Stimulated activated CD4-positive, alpha-beta T cell treated with anti-CD3 and anti-CD28 coated beads, Interleukin-4, amount 100 ng/mL, for 4 hours (primary cell): ENCODE measurements around the gene ALDH4A1.

Experiments
- DNase-seq, 2 experiments: peaks; one replicate each; pipeline ENCODE4 v3.0.0-alpha.2; 2020

Gene ALDH4A1

DNA sequence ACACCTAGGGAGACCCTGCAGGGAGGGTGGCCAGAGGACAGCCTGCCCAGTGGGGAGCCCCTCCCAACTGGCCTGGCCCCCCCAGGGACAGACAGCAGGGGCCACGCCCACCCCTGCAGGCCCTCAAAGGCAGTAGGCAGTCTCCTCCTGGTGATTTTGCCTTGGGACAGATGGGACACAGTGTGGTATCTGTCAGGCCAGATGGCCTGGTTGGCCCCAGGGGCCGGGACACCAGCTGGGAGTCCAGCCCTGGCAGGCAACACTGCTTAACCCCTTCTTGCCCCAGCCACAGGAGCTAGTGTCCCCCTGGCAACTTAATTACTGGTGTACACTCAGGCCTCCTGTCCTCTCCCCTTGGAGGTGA lies 36.3 kb upstream of the ALDH4A1 start:
- no peak for DNase-seq

DNA sequence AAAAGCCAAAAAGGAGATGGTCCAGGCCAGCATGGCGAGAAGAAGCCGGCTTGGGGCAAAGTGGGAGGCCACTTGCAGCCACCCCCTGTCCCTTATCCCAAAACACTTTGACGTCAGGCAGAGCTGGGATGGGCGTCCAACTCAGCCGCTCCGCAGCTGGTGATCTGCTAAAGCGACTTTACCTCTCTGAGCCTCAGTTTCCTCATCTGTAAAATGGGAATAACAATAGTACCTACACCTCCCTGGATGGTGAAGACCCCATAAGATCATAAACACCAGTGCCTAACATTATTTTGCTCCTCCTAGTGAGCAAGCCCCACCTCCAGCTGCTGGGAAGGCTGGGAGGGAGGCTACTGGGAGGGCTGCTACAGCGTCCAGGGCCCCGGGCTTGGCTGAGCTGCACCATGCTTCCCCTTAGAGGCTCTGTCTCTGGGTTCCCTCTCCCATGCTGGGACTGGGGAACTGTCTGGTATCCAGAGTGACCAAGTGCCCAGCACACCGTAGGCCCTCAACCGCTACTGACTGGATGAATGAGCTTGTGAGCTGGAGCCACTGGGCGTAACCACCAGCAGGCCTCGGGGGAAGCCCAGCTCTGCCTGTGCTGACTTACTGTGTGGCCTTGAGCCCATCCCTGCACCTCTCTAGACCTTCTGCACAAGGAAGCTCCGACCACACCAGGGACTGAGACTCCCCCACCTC lies 35.8 kb upstream of the ALDH4A1 start:
- DNase-seq = no peak

DNA sequence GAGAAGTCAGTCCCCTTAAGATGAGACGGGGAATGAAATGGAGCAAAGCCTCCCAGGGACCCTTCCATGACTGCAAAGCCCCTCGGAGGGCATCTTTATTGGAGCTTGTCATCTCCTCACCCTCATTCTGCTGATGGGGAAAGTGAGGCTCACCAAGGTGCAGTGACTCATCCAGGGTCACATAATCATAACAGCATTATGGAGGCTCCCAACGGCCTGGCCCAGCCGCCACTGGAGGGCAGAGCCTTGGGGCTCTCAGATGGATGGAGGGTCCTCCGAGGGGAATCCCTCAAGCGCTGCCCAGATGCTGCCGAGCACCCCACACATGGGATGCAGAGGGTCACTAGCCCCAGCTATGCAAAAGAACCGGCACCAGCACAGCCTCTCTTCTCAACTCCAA lies 35.2 kb upstream of the ALDH4A1 start:
- no peak for DNase-seq

DNA sequence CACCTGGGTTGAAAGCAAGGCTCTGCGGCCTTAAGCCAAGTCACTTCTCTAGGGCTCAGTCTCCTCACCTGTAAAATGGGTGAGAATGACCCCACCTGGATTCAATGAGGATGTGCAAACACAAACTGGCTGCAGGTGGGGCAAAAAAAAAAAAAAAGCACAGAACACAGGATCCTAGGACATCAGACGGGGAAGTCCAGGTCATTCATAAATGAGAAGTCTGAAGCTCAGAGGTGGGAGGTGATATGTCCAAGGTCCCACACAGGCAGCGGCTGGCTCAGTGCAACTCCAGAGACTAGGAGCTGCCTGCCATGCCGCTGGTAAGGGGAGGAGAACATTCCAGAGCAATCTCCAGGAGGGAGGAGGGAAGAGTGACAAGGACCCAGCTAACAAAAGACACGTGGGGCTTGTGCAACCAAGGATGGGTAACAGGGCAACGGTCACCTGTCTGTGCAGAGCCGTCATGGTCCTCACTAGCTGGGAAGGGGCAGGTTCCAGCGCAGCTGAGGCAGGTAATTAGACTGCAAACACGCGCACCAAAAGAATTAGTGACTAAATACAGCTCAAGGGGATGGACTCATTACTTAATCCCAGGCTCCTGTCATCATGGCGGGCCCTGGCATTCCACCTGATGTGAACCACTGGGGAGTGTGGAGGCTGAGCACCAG lies 34.6 kb upstream of the ALDH4A1 start:
- no peak for DNase-seq

DNA sequence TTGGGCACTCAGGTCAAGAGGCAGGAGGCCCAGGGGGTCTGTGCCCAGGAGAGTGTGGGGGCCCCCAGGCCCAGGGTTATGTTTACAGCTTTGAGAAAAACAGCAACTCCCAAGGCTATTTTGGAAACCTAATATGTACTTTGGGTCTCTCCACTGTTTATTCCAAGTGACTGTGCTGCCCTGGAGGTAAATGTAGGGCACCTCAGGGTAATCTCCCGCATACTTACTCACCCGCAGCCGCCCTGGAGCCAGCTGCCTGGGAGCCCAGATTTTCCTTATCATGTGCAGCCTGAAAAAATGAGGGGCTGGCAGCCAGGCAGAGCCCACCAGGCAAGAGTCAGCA lies 34.1 kb upstream of the ALDH4A1 start:
- DNase-seq = no peak

DNA sequence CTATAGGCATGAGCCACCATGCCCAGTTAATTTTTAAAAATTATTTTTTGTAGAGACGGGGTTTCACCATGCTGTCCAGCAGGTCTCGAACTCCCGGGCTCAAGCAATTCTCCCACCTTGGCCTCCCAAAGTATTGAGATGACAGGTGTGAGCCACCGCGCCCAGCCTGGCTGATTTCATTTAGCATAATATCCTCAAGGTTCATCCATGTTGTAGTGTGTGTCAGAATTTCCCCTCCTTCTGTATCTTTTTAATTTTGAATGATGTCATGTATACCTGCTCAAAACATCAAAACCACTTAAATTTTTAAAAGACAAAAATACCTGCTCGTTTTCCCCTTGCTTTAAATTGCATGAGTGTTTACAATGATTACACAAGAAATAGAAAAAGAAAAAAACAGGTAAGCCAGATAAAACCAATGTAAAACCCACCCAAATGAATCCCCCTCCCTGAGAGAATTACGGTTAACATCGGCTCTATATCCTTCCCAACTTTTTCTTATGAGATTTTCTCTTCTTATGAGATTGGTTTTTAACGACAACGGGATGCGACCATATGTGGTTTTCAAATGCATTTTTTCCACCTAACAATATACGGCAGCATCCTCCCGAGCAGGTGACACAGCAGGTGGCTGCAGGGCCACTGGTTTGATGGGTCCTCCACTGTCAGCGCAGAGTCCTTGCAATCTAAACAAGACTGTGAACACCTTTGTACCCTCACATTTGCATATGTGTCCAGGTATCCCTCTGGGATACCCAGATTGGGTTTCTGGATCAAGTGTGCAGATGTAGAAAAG lies 32.0 kb upstream of the ALDH4A1 start:
- no peak for DNase-seq

DNA sequence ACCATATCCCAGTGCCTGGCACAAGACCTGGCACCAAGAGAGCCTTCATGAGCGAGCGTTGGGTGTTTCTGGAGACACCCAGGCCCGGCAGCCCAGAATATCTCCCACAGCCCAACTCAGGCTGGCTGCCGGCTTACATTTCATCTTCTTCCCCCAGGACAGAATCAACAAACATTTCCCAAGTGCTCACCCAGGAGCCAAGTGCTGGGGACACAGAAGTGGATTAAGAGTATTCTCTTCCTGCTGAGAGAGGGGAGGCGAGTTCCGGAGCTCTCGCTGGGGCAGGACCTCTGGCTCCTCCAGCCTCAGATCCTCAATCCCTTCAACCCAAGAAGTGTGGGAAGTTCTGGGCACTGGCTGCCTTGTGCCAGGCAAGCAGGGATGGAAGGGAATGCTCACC lies 30.5 kb upstream of the ALDH4A1 start:
- DNase-seq = no peak

DNA sequence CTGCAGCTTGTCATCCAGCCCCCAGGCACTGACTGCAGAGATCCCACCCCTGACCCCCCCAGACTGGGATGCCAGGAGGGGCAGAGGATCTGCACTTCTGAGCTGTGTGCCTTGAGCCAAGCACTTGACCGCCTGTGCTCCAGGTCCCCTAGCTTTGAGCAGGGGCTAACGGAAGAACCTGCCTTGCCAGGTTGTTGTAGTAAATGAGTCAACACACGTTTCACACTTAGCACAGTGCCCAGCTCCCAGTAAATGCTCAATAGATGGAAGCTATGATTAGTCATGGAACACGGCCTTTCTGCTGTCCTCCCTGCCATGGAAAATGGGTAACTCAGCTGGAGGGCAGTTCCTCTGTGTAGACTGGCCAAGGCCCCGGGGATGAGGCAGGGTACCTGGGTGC lies 30.0 kb upstream of the ALDH4A1 start:
- no peak for DNase-seq

DNA sequence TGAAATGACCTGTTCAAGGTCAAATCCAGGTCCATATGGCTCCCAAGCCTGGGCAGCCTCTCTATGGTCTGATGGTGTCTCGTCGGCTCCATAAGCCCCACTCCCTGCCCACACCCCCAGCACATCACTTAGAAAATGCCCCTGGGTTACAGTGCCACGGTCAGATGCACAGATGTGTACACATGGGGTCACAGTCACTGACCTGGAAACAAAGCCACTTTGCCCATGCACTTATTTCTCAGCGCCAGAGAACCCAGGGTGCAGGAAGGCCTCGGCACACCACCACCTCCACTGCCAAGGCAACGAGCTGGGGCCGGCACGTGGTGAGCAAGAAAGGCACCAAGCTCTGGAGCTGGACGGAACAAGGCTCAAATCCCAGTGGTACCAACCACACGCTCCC lies 29.4 kb upstream of the ALDH4A1 start:
- no peak for DNase-seq

DNA sequence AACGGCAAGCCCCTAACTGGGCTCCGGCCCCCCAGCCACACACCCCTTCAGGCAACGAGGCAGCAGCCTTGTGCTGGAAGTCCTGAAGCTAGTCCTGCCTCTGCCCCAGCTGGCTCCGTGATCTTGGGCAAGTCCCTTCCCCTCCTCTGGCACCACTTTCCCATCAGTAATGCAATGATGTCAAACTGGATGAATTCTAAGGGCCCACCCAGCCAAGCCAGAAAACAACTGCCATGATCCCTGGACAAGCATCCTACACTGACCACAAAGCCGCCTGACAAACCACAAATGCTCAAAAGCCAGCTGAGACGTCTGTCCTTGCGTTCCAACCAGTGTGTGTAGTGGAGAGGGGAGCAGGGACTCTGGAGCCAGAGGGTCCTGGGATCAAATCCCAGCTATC lies 27.3 kb upstream of the ALDH4A1 start:
- no peak for DNase-seq

DNA sequence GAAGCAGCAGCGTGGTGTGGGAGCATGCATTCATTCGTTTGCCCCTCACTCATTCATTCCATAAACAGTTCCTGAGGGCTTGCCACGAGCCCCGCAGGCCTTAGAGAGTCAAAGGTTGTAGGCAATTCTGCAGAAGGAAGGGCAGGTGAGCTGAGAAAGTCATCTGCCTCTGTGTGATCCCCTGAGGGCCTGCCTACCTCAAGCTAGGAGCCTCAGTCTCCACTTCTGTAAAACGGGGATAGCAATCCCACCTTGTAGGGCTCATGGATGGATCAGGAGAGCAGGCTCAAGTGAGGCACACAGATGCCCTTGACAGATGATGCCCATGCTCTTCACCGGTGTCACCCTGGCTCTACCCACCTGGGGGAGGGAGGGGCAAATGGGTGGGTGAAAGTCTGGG lies 26.6 kb upstream of the ALDH4A1 start:
- DNase-seq = no peak

DNA sequence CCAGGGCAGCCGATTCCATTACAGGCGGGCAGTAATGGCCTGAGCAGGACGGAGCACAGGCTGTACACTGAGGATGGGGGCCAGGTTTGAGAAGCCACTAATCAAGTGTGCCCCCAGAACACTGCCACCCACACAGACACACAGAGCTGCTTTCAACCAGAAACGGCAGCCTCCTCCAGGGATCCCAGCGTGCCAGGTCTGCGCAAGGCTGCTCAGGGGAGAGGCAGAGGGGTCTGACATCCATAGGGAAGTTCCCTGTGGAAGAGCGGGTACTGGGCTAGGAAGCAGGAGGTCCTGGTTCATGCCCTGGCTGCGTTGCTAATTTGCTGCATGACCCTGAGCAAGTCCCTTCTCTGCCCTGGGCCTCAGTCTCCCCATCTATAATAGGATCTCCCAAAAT lies 26.1 kb upstream of the ALDH4A1 start:
- no peak for DNase-seq

DNA sequence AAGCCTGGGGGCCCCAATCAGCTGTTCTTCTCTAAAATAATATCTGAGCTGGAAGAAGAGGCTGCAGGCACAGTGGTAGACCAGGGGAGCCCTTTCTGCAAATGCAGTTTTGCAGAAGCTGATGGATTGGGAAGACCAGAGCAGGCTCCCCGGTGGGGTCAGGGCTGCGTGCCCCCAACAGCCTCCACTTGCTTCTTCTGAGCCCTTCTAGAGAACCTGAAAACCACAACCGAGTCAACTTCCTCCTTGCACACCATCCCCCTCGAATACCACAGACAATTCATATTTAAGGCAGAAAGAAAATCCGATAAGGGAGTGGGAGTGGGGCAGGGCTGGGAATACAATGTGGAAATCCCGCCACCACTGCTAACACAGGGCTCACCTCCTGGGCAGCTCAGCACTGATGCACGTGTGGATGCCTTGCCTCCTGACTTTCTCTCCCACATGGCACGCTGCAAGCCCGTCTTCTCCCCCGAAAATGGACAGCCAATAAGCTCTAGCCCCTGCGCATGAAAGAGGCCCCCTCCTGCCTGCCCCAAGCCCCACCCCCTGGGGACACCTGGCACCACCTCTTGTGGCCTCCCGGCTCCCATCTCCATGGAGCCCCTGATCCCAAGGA lies 25.4 kb upstream of the ALDH4A1 start:
- peak; percentile 25 to 31 for DNase-seq

DNA sequence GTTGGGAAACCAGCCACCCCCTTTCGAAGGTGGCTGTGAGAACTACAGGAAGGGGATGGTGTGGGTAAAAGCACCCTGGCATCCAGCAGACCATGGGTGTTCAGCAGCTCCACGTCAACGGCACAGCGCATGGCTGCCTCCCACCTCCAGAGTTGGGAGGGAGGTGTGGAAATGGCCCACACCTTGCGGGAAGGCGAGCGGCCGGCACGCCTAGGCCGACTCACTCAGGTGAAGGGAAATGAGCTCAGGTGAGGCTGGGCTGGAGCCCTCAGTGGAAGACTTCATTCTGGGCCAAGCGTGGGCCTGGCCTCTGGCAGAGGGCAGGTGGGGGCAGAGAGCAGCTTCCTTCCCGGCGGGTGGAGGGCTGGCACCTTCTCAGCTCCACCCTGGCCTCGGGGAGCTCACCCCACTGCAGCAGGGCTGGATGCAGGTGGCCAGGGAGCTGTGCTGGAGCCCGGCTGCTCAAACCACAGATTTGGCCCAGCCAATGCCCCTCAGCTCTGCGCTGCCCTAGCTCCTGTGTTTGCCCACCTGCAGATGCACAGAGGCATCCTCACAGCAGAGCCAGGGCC lies 24.8 kb upstream of the ALDH4A1 start:
- DNase-seq = peak; percentile 15 to 35

DNA sequence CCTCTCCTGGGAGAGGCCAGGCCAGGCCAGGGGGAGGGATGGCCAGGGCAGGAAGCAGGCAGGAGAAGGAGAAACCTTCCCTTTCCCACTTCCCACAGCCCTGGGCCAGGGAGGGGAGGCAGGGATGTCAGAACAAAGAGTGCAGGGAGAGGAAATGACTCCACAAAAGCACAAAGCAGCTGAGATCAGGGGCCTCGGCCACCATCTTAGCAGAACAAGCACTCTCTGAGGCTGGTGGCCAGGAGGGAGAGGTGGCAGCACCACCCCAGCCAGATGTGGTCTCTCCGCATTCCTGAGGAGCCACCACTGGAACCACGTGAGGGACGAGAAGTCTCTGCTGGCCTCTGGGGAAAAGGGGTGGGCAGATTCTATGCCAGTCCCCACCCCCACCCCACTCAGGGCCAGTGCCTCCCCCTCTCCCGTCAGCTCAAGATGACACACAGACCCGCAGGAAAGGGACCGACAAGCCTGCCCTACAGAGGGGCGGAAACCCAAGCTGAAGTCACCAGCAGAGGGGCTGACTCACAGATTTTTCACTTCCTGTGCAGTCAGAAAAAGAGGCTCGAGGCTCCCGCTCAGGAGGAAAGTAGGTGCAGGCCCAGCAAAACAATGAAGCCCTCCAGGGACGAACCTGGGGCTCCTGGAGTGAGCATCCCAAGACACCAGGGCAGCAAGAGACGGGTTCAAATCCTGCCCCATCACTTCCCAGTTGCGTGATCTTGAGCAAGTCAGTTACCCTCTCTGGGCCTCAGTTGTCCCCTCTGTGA lies 24.1 kb upstream of the ALDH4A1 start:
- DNase-seq = peak; percentile 73 to 91

DNA sequence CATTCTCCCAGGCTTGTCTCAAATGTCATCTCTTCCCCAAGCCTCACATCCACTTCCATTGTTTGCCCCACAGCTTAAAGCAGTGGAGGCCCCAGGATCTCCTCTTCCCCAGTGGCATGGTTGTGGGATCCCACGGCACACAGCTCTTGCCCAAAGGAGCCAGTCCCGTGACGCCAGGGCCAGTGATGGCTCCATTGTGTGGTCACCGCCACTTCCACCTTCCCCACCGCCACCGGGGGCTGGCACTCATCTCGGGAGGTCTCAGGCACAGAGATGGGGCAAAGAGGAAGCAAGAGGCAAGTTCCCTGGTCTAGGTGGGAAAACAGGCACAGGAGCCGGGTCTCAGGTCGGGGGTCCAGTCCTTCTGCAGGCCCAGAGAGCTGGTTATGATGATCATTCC lies 22.9 kb upstream of the ALDH4A1 start:
- DNase-seq = no peak

DNA sequence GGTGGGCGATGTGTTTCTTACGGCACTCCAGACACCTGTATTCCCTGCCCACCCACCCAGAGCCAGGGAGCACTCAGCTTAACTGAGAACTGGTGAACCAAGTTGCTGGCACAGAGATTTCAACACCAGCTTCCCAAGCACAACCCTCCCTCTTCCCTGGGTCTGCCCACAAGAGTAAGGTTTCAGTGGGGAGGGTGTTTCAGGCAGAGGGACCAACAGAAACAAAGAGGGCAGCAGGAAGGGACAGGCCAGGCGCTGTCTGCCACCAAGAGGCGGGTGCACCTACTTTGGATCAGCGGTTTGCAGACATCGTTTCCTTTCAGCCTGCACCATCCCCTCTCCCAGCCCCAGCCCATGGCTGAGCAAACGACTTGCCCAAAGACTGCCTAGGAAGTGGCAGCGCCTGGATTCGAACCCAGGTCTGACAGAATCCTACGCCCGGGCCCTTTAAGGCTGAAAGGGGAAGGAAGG lies 21.9 kb upstream of the ALDH4A1 start:
- DNase-seq = no peak

DNA sequence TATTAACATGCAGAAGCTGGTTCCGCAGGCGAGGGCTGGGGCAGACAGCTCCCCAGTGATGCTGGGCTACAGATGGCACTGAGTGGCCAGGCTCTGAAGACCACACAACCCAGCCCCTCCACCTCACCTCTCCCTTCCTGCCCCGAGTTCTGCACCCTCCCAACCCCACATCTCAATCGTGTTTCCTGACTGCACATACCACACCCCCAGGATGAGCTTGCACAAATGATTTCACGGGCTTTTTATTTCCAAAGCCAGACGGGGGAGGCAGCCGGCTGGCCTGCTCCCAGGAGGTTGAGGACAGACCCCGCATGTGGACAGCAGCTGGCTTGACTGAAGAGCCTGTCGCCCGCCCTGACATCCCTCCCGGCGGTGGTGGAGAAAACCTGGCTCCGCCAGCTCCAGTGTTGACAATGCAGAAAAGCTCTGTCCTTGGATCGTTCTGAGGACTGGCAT lies 21.4 kb upstream of the ALDH4A1 start:
- no peak for DNase-seq

DNA sequence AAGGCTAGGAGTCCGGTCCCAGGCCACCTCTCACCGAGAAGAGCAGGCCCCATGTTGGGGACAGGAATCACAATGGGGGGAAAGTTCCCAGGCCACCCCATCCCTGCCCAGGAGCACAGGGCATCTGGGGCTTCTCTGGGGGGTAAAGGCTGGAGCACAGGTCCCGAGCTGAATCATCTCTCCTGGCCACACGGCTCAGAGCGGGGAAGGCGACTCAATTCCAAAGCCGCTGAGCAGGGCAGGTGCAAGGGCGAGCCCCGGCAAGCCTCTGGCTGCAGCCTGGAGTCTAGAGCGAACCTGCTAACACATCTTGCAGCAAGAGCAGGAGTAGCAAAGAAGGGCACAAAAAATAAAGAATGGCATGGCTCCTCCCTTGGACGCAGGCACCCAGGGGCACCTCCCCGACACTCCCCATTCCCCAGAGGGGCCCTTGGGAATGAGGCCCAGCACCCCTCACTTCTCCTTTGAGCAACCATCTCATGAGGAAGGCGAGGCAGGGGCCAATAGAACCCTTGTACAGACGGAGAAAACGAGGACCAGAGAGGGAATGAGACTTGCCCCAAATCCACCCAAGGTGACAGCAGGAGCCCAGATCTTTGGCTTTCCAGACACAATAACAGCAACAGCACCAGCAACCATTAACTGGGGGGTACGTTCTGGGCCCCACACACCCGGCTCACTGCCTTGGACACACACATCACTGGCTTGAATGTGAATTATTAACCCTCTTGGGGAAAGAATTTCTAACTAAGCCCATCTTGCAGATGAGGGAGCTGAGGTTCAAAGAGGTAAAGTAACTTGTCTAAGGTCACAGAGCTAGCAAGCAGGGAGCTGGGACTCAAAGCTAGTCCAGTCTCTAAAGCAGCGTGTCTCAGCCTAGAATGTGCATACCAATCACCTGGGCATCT lies 20.7 kb upstream of the ALDH4A1 start:
- no peak for DNase-seq

DNA sequence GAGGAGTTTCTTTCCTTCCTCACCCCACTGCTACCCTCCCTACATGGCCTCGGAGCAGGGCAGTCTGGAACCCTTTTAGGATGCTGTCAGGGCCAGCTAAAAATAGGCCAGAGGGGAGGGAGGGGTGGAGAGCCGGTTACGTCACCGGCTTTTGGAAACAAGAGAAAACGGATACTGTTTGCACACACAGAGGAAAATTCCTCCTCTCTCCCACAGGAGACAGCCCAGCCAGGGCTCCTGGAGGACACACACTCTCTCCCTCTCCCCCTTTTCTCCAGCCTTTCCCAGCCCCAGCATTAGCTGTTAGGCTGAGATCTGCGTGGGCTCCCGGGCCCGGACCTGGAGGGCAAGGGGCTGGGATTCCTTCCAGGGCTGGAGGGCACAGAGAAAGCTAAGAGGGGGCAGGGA lies 20.0 kb upstream of the ALDH4A1 start:
- DNase-seq = no peak

DNA sequence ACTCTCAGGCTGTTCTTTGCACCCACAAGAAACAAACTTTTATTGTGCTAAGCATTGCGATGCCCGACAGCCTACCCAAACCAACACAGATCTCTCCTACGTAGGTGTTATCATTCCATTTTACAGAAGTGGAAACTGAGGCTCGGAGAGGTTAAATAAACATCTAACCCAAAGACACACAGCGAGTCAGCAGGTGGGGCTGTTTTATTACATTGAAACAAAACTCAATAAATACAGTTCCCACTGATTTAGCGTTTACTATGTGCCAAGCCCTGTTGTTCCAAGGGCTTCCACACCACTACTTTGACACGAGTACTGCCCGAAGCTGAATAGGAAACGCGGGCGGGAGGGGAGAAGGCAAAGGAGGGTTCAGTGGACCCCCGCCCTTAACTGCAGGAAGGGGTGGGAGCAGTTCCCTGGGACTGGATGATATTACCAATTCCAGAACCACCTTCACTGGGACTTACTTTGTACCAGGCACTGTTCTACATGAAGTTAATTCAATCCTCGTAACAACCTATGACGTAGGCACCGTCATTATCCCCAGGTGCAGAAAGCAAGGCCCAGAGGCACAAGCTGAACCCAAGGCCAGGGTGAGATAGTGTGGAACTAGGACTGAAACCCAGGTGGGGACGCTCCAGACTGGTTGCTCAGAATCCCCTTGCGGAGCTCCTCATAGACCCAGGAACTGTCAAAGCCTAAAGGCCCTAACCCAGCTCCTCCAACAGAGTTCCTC lies 19.3 kb upstream of the ALDH4A1 start:
- DNase-seq = no peak
